Dedifferentiated amniotic fluid mesenchymal stem cell (primary cell): ENCODE results near the gene ACAD10.
"Not testable (repeated sequence)": the region's sequence is repeated elsewhere in the genome, so short reads cannot be mapped to it uniquely, and the experiment has no call there.

ENCODE experiments used
- DNase-seq: peaks from one replicate; pipeline ENCODE4 v3.0.0-alpha.2; 2016; ENCODE audit errors: extremely low spot score

Gene ACAD10

GRCh38 chr12:111685811-111686573 is at the start of gene ACAD10, which contains the start of gene BRAP:
Gene ACAD10, plus strand, starts transcription at chr12:111686053. Its CDS starts 6,657 bp downstream, at chr12:111692710.
Gene BRAP, minus strand, starts transcription at chr12:111685956. Its CDS starts 164 bp downstream, at chr12:111685792.
- peak; percentile 81 for DNase-seq

- DNase-seq: peak; percentile 79
These were observed 49.5 kb upstream of the ACAD10 start for GRCh38 chr12:111636209-111636945.

GRCh38 chr12:111638556-111638955 is 47.3 kb upstream of the ACAD10 start:
- no peak for DNase-seq

- no peak for DNase-seq
These were observed 45.3 kb upstream of the ACAD10 start for GRCh38 chr12:111640506-111640905.

GRCh38 chr12:111642681-111643426 is 43.0 kb upstream of the ACAD10 start:
- DNase-seq: no peak

GRCh38 chr12:111643427-111643826 is 42.4 kb upstream of the ACAD10 start:
- DNase-seq: no peak

- DNase-seq: no peak
These were observed 40.4 kb upstream of the ACAD10 start for GRCh38 chr12:111645433-111645832.

- no peak for DNase-seq
These were observed 34.9 kb upstream of the ACAD10 start for GRCh38 chr12:111650912-111651311.

- not testable (repeated sequence) for DNase-seq
These were observed 33.3 kb upstream of the ACAD10 start for GRCh38 chr12:111652530-111652929.

GRCh38 chr12:111653596-111653995 is 32.3 kb upstream of the ACAD10 start:
- DNase-seq: no peak

GRCh38 chr12:111655356-111655755 is 30.5 kb upstream of the ACAD10 start:
- DNase-seq: no peak

GRCh38 chr12:111656016-111656415 is 29.8 kb upstream of the ACAD10 start:
- no peak for DNase-seq

- DNase-seq: no peak
These were observed 21.4 kb upstream of the ACAD10 start for GRCh38 chr12:111664499-111664898.

- no peak for DNase-seq
These were observed 20.6 kb upstream of the ACAD10 start for GRCh38 chr12:111664961-111665865.

GRCh38 chr12:111672822-111673381 is 13.0 kb upstream of the ACAD10 start:
- no peak for DNase-seq

GRCh38 chr12:111673503-111673902 is 12.3 kb upstream of the ACAD10 start:
- DNase-seq: no peak

- DNase-seq: no peak
These were observed 8.7 kb upstream of the ACAD10 start for GRCh38 chr12:111677186-111677585.

- not testable (repeated sequence) for DNase-seq
These were observed 1.2 kb upstream of the ACAD10 start for GRCh38 chr12:111684485-111685198.

- no peak for DNase-seq
These were observed 487 bp upstream of the ACAD10 start for GRCh38 chr12:111685322-111685810.

GRCh38 chr12:111686574-111687105 is 787 bp downstream of the ACAD10 start:
- DNase-seq: no peak
